ENCODE measurements around the gene HMGCR.

Gene HMGCR

GRCh38 chr5:75373862-75374261 lies 36.8 kb downstream of the HMGCR start:
- Histone ChIP-seq H3K27ac (ENCODE audit: extremely low read depth, low read depth, low read length) (no peak overlapping the region), H3K4me1 (ENCODE audit: control insufficient read depth, insufficient read depth, low read length) (no peaks in the 10 kb centered on the region), H3K36me3 (ENCODE audit: control insufficient read depth in 2 of 2, insufficient read depth in 1 of 2, low read length in 2 of 2) (peaks cover 9 to 18% of the 10 kb centered on the region in 2 experiments), H3K9me3 (ENCODE audit: control insufficient read depth, insufficient read depth, low read depth, low read length) (no peaks in the 10 kb centered on the region), H3K4me3 (ENCODE audit: low read depth, low read length) (no peak overlapping the region)
- ChIA-PET POLR2A (no interaction called here), CTCF (interaction anchor here (0.6 kb wide), 1 partner anchor 138 kb away, joined by 5 read pairs; no protein-coding TSS in a partner anchor)
- TF ChIP-seq SP2 (tag by site-specific recombination; IDR thresholded peaks at IDR 0.05) (no peak), ZFP41 (tag by site-specific recombination; IDR thresholded peaks at IDR 0.05; ENCODE audit: borderline replicate concordance) (no peak), ZNF596 (tag by site-specific recombination; IDR thresholded peaks at IDR 0.05) (no peak), PATZ1 (tag by site-specific recombination; IDR thresholded peaks at IDR 0.05) (no peak), ZNF529 (tag by site-specific recombination; IDR thresholded peaks at IDR 0.05; ENCODE audit: insufficient replicate concordance) (no peak), ZSCAN16 (tag by site-specific recombination; IDR thresholded peaks at IDR 0.05) (no peak), ZNF324 (tag by site-specific recombination; IDR thresholded peaks at IDR 0.05) (no peak), ZNF558 (tag by site-specific recombination; IDR thresholded peaks at IDR 0.05) (no peak), ZNF394 (tag by site-specific recombination; IDR thresholded peaks at IDR 0.05; ENCODE audit: borderline replicate concordance) (no peak), ZNF610 (tag by site-specific recombination; IDR thresholded peaks at IDR 0.05; ENCODE audit: borderline replicate concordance) (no peak), ZNF792 (tag by site-specific recombination; IDR thresholded peaks at IDR 0.05) (no peak), ZNF433 (tag by site-specific recombination; IDR thresholded peaks at IDR 0.05; ENCODE audit: low read depth) (no peak), ZNF184 (tag by site-specific recombination; IDR thresholded peaks at IDR 0.05) (no peak), RBAK (tag by site-specific recombination; IDR thresholded peaks at IDR 0.05) (no peak), ZNF202 (tag by site-specific recombination; IDR thresholded peaks at IDR 0.05; ENCODE audit: borderline replicate concordance) (no peak), YY2 (tag by site-specific recombination; IDR thresholded peaks at IDR 0.05) (no peak), ZNF155 (tag by site-specific recombination; IDR thresholded peaks at IDR 0.05) (no peak), SCRT2 (tag by site-specific recombination; IDR thresholded peaks at IDR 0.05) (no peak), ZNF37A (tag by site-specific recombination; IDR thresholded peaks at IDR 0.05) (no peak)
- TF ChIP-seq, protein P1, sequence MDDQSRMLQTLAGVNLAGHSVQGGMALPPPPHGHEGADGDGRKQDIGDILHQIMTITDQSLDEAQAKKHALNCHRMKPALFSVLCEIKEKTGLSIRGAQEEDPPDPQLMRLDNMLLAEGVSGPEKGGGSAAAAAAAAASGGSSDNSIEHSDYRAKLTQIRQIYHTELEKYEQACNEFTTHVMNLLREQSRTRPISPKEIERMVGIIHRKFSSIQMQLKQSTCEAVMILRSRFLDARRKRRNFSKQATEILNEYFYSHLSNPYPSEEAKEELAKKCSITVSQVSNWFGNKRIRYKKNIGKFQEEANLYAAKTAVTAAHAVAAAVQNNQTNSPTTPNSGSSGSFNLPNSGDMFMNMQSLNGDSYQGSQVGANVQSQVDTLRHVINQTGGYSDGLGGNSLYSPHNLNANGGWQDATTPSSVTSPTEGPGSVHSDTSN (CRISPR knock-in tag; IDR thresholded peaks at IDR 0.05) = no peak

GRCh38 chr5:75374394-75374814 lies 37.4 kb downstream of the HMGCR start:
- Histone ChIP-seq H3K4me3 (ENCODE audit: low read depth, low read length) (no peak overlapping the region), H3K9me3 (ENCODE audit: control insufficient read depth, insufficient read depth, low read depth, low read length) (no peaks in the 10 kb centered on the region), H3K27ac (ENCODE audit: extremely low read depth, low read depth, low read length) (no peak overlapping the region), H3K36me3 (ENCODE audit: control insufficient read depth in 2 of 2, insufficient read depth in 1 of 2, low read length in 2 of 2) (peaks cover 14 to 22% of the 10 kb centered on the region in 2 experiments), H3K4me1 (ENCODE audit: control insufficient read depth, insufficient read depth, low read length) (no peaks in the 10 kb centered on the region)
- CTCF ChIA-PET = no interaction called here
- POLR2A ChIA-PET = no interaction called here
- TF ChIP-seq PRDM6 (tag by site-specific recombination; IDR thresholded peaks at IDR 0.05) = no peak
- no peak for TF ChIP-seq ZNF214 (tag by site-specific recombination; IDR thresholded peaks at IDR 0.05; ENCODE audit: borderline replicate concordance)
- TF ChIP-seq ZNF19 (tag by site-specific recombination; IDR thresholded peaks at IDR 0.05; ENCODE audit: low read depth) = no peak
- no peak for TF ChIP-seq OVOL3 (tag by site-specific recombination; IDR thresholded peaks at IDR 0.05)
- TF ChIP-seq ZFP41 (tag by site-specific recombination; IDR thresholded peaks at IDR 0.05; ENCODE audit: borderline replicate concordance) = no peak
- no peak for TF ChIP-seq ZEB2 (tag by site-specific recombination; IDR thresholded peaks at IDR 0.05)
- no peak for TF ChIP-seq ZNF777 (tag by site-specific recombination; IDR thresholded peaks at IDR 0.05; ENCODE audit: borderline replicate concordance)
- no peak for TF ChIP-seq ZNF747 (tag by site-specific recombination; IDR thresholded peaks at IDR 0.05)

Data from HEK293 (cell line).